Parathyroid adenoma (tissue), 2 donors: Measurements from ENCODE around the gene SGO2.

Experiments
- H2AFZ ChIP-seq: fragments of 300-600 bp; sonication (generic); one replicate; pipeline ENCODE4 v1.7.0; 2017; ENCODE audit warnings: antibody characterized with exemption, mild to moderate bottlenecking
- H3K27ac ChIP-seq: fragments of 300-600 bp; sonication (generic); one replicate; pipeline ENCODE4 v1.7.0; 2017
- H3K27me3 ChIP-seq: fragments of 300-600 bp; sonication (generic); one replicate; pipeline ENCODE4 v1.7.0; 2017; ENCODE audit warnings: low read length; ENCODE audit not compliant: control insufficient read depth, insufficient read depth
- H3K36me3 ChIP-seq: fragments of 300-600 bp; sonication (generic); one replicate; pipeline ENCODE4 v1.7.0; 2017; ENCODE audit warnings: low read length; ENCODE audit not compliant: control insufficient read depth, insufficient read depth
- H3K4me1 ChIP-seq: fragments of 300-600 bp; sonication (generic); one replicate; pipeline ENCODE4 v1.7.0; 2017; ENCODE audit warnings: control low read depth
- H3K4me2 ChIP-seq: fragments of 300-600 bp; sonication (generic); one replicate; pipeline ENCODE4 v1.7.0; 2017; ENCODE audit warnings: low read length
- H3K4me3 ChIP-seq: fragments of 300-600 bp; sonication (generic); one replicate; pipeline ENCODE4 v1.7.0; 2017; ENCODE audit warnings: low read depth, low read length
- H3K79me2 ChIP-seq: fragments of 300-600 bp; sonication (generic); one replicate; pipeline ENCODE4 v1.7.0; 2017; ENCODE audit warnings: control low read depth
- H3K9ac ChIP-seq: fragments of 300-600 bp; sonication (generic); one replicate; pipeline ENCODE4 v1.7.0; 2017; ENCODE audit warnings: mild to moderate bottlenecking
- H3K9me3 ChIP-seq: fragments of 300-600 bp; sonication (generic); one replicate; pipeline ENCODE4 v1.7.0; 2017; ENCODE audit warnings: low read length; ENCODE audit not compliant: control insufficient read depth
- TF ChIP-seq, protein P1 (sequence below): fragments of 300-600 bp; sonication (generic); IDR thresholded peaks from one replicate; pipeline ENCODE4 v1.7.0; 2017; ENCODE audit warnings: antibody characterized with exemption, mild to moderate bottlenecking
- donor health status: primary hyperparathyroidism.

The SGO2 gene

GRCh38 chr2:200525882-200526651 lies at the start of gene SGO2:
Gene SGO2, plus strand, starts transcription at chr2:200526207. Its CDS starts 6,769 bp downstream, at chr2:200532976.
- H3K36me3 ChIP-seq, result no peaks in the 10 kb centered on the region
- no peaks in the 10 kb centered on the region for H3K79me2 ChIP-seq
- H3K9me3 ChIP-seq, result no peaks in the 10 kb centered on the region
- no peaks in the 10 kb centered on the region for H3K27me3 ChIP-seq
- H3K27ac ChIP-seq, result no peak within 1 kb of the TSS
- H3K4me3 ChIP-seq, result peak within 1 kb of the TSS; percentile 91
- TF ChIP-seq, protein P1, sequence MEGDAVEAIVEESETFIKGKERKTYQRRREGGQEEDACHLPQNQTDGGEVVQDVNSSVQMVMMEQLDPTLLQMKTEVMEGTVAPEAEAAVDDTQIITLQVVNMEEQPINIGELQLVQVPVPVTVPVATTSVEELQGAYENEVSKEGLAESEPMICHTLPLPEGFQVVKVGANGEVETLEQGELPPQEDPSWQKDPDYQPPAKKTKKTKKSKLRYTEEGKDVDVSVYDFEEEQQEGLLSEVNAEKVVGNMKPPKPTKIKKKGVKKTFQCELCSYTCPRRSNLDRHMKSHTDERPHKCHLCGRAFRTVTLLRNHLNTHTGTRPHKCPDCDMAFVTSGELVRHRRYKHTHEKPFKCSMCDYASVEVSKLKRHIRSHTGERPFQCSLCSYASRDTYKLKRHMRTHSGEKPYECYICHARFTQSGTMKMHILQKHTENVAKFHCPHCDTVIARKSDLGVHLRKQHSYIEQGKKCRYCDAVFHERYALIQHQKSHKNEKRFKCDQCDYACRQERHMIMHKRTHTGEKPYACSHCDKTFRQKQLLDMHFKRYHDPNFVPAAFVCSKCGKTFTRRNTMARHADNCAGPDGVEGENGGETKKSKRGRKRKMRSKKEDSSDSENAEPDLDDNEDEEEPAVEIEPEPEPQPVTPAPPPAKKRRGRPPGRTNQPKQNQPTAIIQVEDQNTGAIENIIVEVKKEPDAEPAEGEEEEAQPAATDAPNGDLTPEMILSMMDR, result no peak
- peaks cover 4% of the 10 kb centered on the region for H3K4me1 ChIP-seq
- peak within 1 kb of the TSS; percentile 90 for H3K4me2 ChIP-seq
- no peak within 1 kb of the TSS for H3K9ac ChIP-seq
- peak within 1 kb of the TSS; percentile 72 for H2AFZ ChIP-seq

GRCh38 chr2:200476836-200477235 lies 49.2 kb upstream of the SGO2 start:
- H3K27ac ChIP-seq, result no peak overlapping the region
- no peak overlapping the region for H2AFZ ChIP-seq
- H3K4me1 ChIP-seq, result no peaks in the 10 kb centered on the region
- H3K4me2 ChIP-seq, result no peak overlapping the region
- no peak overlapping the region for H3K4me3 ChIP-seq
- TF ChIP-seq, protein P1, result no peak
- H3K36me3 ChIP-seq, result no peaks in the 10 kb centered on the region
- no peak overlapping the region for H3K9ac ChIP-seq
- H3K79me2 ChIP-seq, result no peaks in the 10 kb centered on the region
- no peaks in the 10 kb centered on the region for H3K9me3 ChIP-seq
- H3K27me3 ChIP-seq, result no peaks in the 10 kb centered on the region

DNA sequence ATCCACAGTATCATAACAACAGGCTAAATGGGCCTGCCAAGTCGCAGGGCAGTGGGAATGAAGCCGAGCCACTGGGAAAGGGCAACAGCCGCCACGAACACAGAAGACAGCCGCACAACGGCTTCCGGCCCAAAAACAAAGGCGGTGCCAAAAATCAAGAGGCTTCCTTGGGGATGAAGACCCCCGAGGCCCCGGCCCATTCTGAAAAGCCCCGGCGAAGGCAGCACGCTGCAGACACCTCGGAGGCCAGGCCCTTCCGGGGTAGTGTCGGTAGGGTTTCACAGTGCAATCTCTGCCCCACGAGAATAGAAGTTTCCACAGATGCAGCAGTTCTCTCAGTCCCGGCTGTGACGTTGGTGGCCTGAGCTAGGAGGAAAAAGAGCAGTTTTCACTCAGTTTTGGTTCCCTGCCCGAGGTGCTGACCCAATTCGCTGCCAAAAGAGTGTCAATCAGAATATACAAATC lies 48.3 kb upstream of the SGO2 start:
- no peaks in the 10 kb centered on the region for H3K79me2 ChIP-seq
- H3K27me3 ChIP-seq, result no peaks in the 10 kb centered on the region
- no peaks in the 10 kb centered on the region for H3K9me3 ChIP-seq
- TF ChIP-seq, protein P1, result no peak
- peak overlapping the region; percentile 1 for H3K27ac ChIP-seq
- H2AFZ ChIP-seq, result no peak overlapping the region
- no peak overlapping the region for H3K4me3 ChIP-seq
- no peaks in the 10 kb centered on the region for H3K36me3 ChIP-seq
- H3K9ac ChIP-seq, result no peak overlapping the region
- H3K4me1 ChIP-seq, result no peaks in the 10 kb centered on the region
- H3K4me2 ChIP-seq, result no peak overlapping the region

- no peak overlapping the region for H3K4me3 ChIP-seq
- TF ChIP-seq, protein P1, result no peak
- H3K36me3 ChIP-seq, result no peaks in the 10 kb centered on the region
- no peaks in the 10 kb centered on the region for H3K79me2 ChIP-seq
- H3K4me2 ChIP-seq, result no peak overlapping the region
- no peak overlapping the region for H3K9ac ChIP-seq
- no peak overlapping the region for H3K27ac ChIP-seq
- no peaks in the 10 kb centered on the region for H3K27me3 ChIP-seq
- no peak overlapping the region for H2AFZ ChIP-seq
- no peaks in the 10 kb centered on the region for H3K9me3 ChIP-seq
- no peaks in the 10 kb centered on the region for H3K4me1 ChIP-seq
Measured at GRCh38 chr2:200479692-200480265, 46.2 kb upstream of the SGO2 start.
